Measurements from ENCODE around the gene NWD2.

NWD2 gene

GRCh38 chr4:37443137-37443536 is 198.6 kb downstream of the NWD2 start:
- no peak for DNase-seq

GRCh38 chr4:37445023-37445422 is 200.5 kb downstream of the NWD2 start:
- no peak for DNase-seq

GRCh38 chr4:37446016-37446415 is 201.5 kb downstream of the NWD2 start:
- no peak for DNase-seq

- no peak for DNase-seq
Observed at GRCh38 chr4:37447886-37448285, 203.3 kb downstream of the NWD2 start.

GRCh38 chr4:37450309-37450708 is 205.8 kb downstream of the NWD2 start:
- no peak for DNase-seq

- no peak for DNase-seq
Observed at GRCh38 chr4:37450911-37451310, 206.4 kb downstream of the NWD2 start.

- no peak for DNase-seq
Observed at GRCh38 chr4:37451656-37452055, 207.1 kb downstream of the NWD2 start.

- peak; percentile 17 to 52 for DNase-seq
Observed at GRCh38 chr4:37452952-37453280, 208.4 kb downstream of the NWD2 start.

GRCh38 chr4:37453281-37453998 is 208.9 kb downstream of the NWD2 start:
- peak; percentile 51 to 57 for DNase-seq

- no peak for DNase-seq
Observed at GRCh38 chr4:37453999-37454800, 209.7 kb downstream of the NWD2 start.

- no peak for DNase-seq
Observed at GRCh38 chr4:37455301-37456131, 211.0 kb downstream of the NWD2 start.

- DNase-seq: no peak
Observed at GRCh38 chr4:37461801-37462200, 217.3 kb downstream of the NWD2 start.

GRCh38 chr4:37463033-37463856 is 218.7 kb downstream of the NWD2 start:
- DNase-seq: no peak

GRCh38 chr4:37464373-37465128 is 220.0 kb downstream of the NWD2 start:
- DNase-seq: peak; percentile 8 to 44

- DNase-seq: no peak
Observed at GRCh38 chr4:37465296-37465695, 220.8 kb downstream of the NWD2 start.

- DNase-seq: no peak
Observed at GRCh38 chr4:37465845-37466244, 221.3 kb downstream of the NWD2 start.

GRCh38 chr4:37467223-37467622 is 222.7 kb downstream of the NWD2 start:
- no peak for DNase-seq

- DNase-seq: no peak
Observed at GRCh38 chr4:37467824-37468223, 223.3 kb downstream of the NWD2 start.

GRCh38 chr4:37469286-37469685 is 224.7 kb downstream of the NWD2 start:
- no peak for DNase-seq

- DNase-seq: no peak
Observed at GRCh38 chr4:37470245-37470644, 225.7 kb downstream of the NWD2 start.

GRCh38 chr4:37471093-37471492 is 226.6 kb downstream of the NWD2 start:
- DNase-seq: no peak

- peak; percentile 41 to 81 for DNase-seq
Observed at GRCh38 chr4:37471971-37472370, 227.4 kb downstream of the NWD2 start.
